Skeletal muscle tissue (tissue), 4 donors: ENCODE results near the gene MPHOSPH9. TPM values are rescaled to one million over a fixed set of nuclear protein-coding genes. Genes with fewer than 3 reads are reported as not detected.

ENCODE experiments used
- H3K27ac ChIP-seq: one replicate; pipeline ENCODE4 v1.7.0; 2013; ENCODE audit warnings: mild to moderate bottlenecking, low read depth, low read length, inconsistent platforms
- H3K27me3 ChIP-seq, 3 donors: one replicate each; pipeline ENCODE4 v1.7.0; 2013; ENCODE audit warnings: low read length in 3 of 3; ENCODE audit not compliant: control insufficient read depth in 3 of 3, insufficient read depth in 3 of 3
- H3K36me3 ChIP-seq, 3 donors: one replicate each; pipeline ENCODE4 v1.7.0; 2013; ENCODE audit warnings: low read length in 3 of 3; ENCODE audit not compliant: control insufficient read depth in 3 of 3, insufficient read depth in 3 of 3
- H3K4me1 ChIP-seq, 3 donors: one replicate each; pipeline ENCODE4 v1.7.0; 2013; ENCODE audit warnings: low read length in 3 of 3, mild to moderate bottlenecking in 3 of 3; ENCODE audit not compliant: control insufficient read depth in 3 of 3, insufficient read depth in 3 of 3
- H3K4me3 ChIP-seq, 3 donors: one replicate each; pipeline ENCODE4 v1.7.0; 2013; ENCODE audit warnings: low read length in 3 of 3
- H3K9ac ChIP-seq, 3 donors: one replicate each; pipeline ENCODE4 v1.7.0; 2013; ENCODE audit warnings: low read length in 3 of 3, mild to moderate bottlenecking in 3 of 3, moderate library complexity in 2 of 3, low read depth in 1 of 3
- H3K9me3 ChIP-seq, 3 donors: one replicate each; pipeline ENCODE4 v1.7.0; 2013; ENCODE audit warnings: low read length in 3 of 3; ENCODE audit not compliant: control insufficient read depth in 3 of 3
- total RNA-seq: library from RNA; depleted of rRNA; stranded (reverse); fragments of >200 nt; gene quantifications from one replicate; pipeline ENCODE4 v1.2.3, GENCODE V29; 2014
- donor health status: Osteomylitis.

MPHOSPH9 gene
- total RNA-seq, 1 donor from 2014 or later, result 44.9 TPM

GRCh38 chr12:123143736-123144461 lies 89.0 kb downstream of the MPHOSPH9 start:
- Histone ChIP-seq H3K9ac (no peak overlapping the region), H3K27me3 (no peaks in the 10 kb centered on the region), H3K36me3 (peaks cover 0 to 5% (median 0%) of the 10 kb centered on the region in 3 donors), H3K9me3 (no peaks in the 10 kb centered on the region), H3K4me1 (peaks cover 30 to 45% (median 35%) of the 10 kb centered on the region in 3 donors), H3K4me3 (no peak overlapping the region), H3K27ac (peak overlapping the region; percentile 80)

GRCh38 chr12:123142921-123143735 lies 89.8 kb downstream of the MPHOSPH9 start:
- Histone ChIP-seq H3K36me3 (no peaks in the 10 kb centered on the region), H3K4me1 (peaks cover 30 to 42% (median 35%) of the 10 kb centered on the region in 3 donors), H3K9ac (peak overlapping the region in 1 of 3 donors; percentile 16), H3K4me3 (no peak overlapping the region), H3K9me3 (no peaks in the 10 kb centered on the region), H3K27ac (peak overlapping the region; percentile 80), H3K27me3 (no peaks in the 10 kb centered on the region)

- no peak overlapping the region for H3K9ac ChIP-seq
- peak overlapping the region in 1 of 3 donors; percentile 23 for H3K4me3 ChIP-seq
- H3K4me1 ChIP-seq, result peaks cover 30 to 42% (median 35%) of the 10 kb centered on the region in 3 donors
- H3K36me3 ChIP-seq, result no peaks in the 10 kb centered on the region
- no peaks in the 10 kb centered on the region for H3K27me3 ChIP-seq
- peak overlapping the region; percentile 80 for H3K27ac ChIP-seq
- no peaks in the 10 kb centered on the region for H3K9me3 ChIP-seq
These were observed 90.5 kb downstream of the MPHOSPH9 start for GRCh38 chr12:123142518-123142840.

GRCh38 chr12:123141615-123142517 lies 91.1 kb downstream of the MPHOSPH9 start:
- H3K27me3 ChIP-seq, result no peaks in the 10 kb centered on the region
- peaks cover 0 to 1% (median 0%) of the 10 kb centered on the region in 3 donors for H3K36me3 ChIP-seq
- peak overlapping the region; percentile 80 for H3K27ac ChIP-seq
- H3K4me3 ChIP-seq, result peak overlapping the region; percentile 17 to 34 (median 24)
- H3K4me1 ChIP-seq, result peaks cover 30 to 42% (median 35%) of the 10 kb centered on the region in 3 donors
- H3K9me3 ChIP-seq, result no peaks in the 10 kb centered on the region
- peak overlapping the region; percentile 38 to 75 (median 48) for H3K9ac ChIP-seq

GRCh38 chr12:123140676-123141614 lies 92.0 kb downstream of the MPHOSPH9 start:
- no peaks in the 10 kb centered on the region for H3K27me3 ChIP-seq
- peaks cover 0 to 1% (median 0%) of the 10 kb centered on the region in 3 donors for H3K36me3 ChIP-seq
- H3K4me1 ChIP-seq, result peaks cover 30 to 42% (median 35%) of the 10 kb centered on the region in 3 donors
- peak overlapping the region in 2 of 3 donors; percentile 17 to 34 for H3K4me3 ChIP-seq
- H3K9me3 ChIP-seq, result no peaks in the 10 kb centered on the region
- peak overlapping the region in 2 of 3 donors; percentile 48 to 75 for H3K9ac ChIP-seq
- H3K27ac ChIP-seq, result peak overlapping the region; percentile 80

- H3K9ac ChIP-seq, result peak overlapping the region in 2 of 3 donors; percentile 39 to 57
- no peaks in the 10 kb centered on the region for H3K9me3 ChIP-seq
- peaks cover 30 to 42% (median 35%) of the 10 kb centered on the region in 3 donors for H3K4me1 ChIP-seq
- H3K36me3 ChIP-seq, result peaks cover 0 to 1% (median 0%) of the 10 kb centered on the region in 3 donors
- no peaks in the 10 kb centered on the region for H3K27me3 ChIP-seq
- peak overlapping the region; percentile 80 for H3K27ac ChIP-seq
- H3K4me3 ChIP-seq, result no peak overlapping the region
These were observed 92.8 kb downstream of the MPHOSPH9 start for GRCh38 chr12:123139926-123140675.

- Histone ChIP-seq H3K9ac (no peak overlapping the region), H3K4me1 (peaks cover 18 to 25% (median 25%) of the 10 kb centered on the region in 3 donors), H3K36me3 (peaks cover 0 to 1% (median 0%) of the 10 kb centered on the region in 3 donors), H3K27ac (no peak overlapping the region), H3K27me3 (no peaks in the 10 kb centered on the region), H3K9me3 (no peaks in the 10 kb centered on the region), H3K4me3 (no peak overlapping the region)
These were observed 97.3 kb downstream of the MPHOSPH9 start for GRCh38 chr12:123135688-123136087.

GRCh38 chr12:123134826-123135225 lies 98.1 kb downstream of the MPHOSPH9 start:
- H3K4me3 ChIP-seq, result no peak overlapping the region
- peaks cover 13 to 23% (median 18%) of the 10 kb centered on the region in 3 donors for H3K4me1 ChIP-seq
- no peak overlapping the region for H3K9ac ChIP-seq
- no peaks in the 10 kb centered on the region for H3K27me3 ChIP-seq
- H3K9me3 ChIP-seq, result no peaks in the 10 kb centered on the region
- no peak overlapping the region for H3K27ac ChIP-seq
- H3K36me3 ChIP-seq, result peaks cover 0 to 1% (median 0%) of the 10 kb centered on the region in 3 donors
